CD4-positive, alpha-beta T cell treated with Interleukin-12 subunit alpha and Interleukin-12 subunit beta, for 1 hour (primary cell): ENCODE results near the gene IRF2BPL.
A peak's percentile ranks its signal among the peaks of the same experiment; 100 is the strongest.
"Not testable (repeated sequence)": the region's sequence is repeated elsewhere in the genome, so short reads cannot be mapped to it uniquely, and the experiment has no call there.

ENCODE experiments used
- DNase-seq: peaks from one replicate; pipeline ENCODE4 v3.0.0-alpha.2; 2020

The IRF2BPL gene

DNA sequence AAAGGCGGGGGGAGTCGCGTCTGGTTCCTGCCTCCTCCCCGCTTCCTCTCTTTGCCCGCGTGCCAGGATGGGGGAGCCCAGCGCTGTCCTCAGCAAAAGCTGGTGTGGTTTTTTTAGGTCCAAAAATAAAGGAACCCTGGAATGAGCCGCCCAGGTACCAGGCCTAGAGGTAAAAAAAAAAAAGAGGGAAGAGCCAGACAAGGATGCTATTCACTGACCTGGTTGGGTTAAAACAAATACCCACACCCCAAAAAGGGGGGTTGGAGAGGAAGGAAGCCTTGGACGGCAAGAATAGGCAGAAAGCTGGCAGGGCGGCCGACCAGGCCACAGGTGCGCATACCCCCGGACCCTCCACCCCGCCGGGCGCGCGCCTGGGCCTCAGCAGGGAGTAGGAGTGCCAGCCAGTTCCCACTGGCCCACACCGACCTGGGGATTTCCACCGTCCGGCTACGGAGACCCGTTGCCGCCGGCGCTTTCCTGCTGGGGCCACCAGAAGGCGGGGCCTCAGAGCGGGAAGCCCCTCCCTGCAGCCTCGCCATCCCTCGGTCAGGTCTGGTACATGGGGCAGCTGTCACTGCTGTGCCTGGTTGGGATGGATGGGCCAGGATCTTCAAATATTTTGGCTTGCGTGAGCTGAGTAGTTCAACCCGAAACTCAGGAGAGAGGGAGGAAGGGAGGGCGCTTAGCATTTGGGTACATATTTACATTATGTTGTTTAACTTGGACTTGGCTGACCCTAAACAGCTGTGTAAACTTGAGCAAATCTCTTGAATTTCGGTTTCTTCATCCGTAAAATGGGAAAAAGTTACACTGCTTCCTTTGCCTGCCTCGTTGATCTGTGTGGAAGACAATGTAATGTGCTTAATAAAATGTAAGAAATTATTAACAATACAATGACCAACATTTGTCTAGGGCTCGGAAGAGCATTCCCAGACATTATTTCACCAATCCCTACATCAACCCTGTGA, 5.4 kb upstream of the IRF2BPL start:
- DNase-seq: peak; percentile 90

DNA sequence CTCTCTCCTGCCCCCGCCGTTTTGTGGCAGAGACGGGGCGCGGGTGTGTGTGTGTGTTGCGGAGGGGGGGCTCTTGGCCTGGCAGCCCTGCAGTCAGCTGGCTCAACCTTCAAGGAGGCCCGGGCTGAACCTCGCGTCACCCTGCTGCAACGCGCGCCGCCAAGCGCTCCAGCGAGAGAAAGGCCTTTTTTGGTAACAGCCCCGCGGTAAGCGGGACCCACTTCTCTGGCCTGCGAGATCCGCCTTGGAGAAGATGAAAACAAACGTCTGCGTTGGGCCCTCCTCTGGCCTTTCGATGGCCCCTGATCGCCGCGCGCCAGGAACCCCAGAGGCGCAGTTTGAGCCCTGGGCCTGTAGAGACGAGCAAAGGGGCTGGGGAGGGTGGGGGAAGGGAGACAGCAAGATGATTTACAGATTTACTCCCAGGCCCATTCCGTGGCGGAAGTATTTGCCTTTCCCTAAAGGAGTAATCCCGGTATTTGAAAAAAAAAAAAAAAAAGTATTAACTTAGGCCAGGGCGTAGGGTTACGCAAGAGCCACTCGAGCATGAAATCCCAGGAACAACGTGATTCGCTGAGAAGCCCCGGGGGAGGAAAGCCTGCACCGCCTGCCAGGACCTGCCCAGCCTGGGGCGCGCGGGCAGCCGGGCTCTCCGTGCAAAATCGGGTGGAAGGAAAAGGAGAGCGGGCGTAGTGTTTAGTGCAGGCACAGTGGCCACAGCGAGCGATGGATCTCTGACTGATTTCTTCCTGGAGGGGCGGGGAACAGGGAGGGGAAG, 4.5 kb upstream of the IRF2BPL start:
- DNase-seq: peak; percentile 85

GRCh38 chr14:77032491-77032843, 4.0 kb upstream of the IRF2BPL start:
- DNase-seq: no peak

- no peak for DNase-seq
Observed at GRCh38 chr14:77031759-77032490, 3.4 kb upstream of the IRF2BPL start.

DNA sequence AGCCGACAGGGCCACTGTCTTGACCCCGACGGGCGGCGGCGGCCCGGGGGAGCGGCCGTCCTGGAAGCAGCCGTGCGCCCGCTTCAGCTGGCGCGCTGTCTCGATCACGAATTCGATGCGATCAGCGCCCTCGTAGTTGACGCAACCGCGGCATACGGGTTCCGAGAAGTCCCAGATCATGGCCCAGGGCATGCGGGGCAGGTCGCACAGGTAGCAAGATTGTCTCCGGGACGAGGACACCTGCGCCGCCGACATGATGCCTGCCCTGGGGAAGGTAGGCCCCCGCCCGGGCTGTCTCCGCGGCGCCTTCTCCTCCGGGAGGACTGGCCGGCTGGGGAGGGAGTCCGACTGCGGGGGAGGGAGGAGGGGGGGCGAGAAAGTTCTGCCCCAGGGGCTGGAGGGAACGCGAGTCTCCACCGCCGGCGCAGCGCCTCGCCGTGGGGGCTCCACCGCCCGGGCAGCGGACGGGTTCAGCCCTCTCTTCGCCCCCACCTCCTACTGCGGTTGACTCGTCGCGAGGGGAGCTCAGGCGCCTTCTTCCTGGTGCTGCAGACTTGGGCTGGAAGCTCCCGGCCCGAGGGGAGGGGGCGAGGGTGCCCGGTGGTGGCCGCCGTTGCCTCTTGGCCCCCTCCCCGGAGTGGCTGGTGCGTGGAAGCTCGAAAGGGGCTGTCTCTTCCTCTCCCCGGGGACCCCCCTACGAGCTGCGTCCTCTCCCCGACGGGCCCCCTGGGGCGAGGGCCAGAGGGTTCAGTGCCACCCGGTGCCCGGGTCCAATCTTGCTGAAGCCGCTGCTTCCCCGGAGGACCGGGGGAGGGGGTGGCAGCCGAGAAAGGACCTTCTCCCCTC, 747 bp downstream of the IRF2BPL start:
- DNase-seq: peak; percentile 73

- DNase-seq: peak; percentile 69
Observed at GRCh38 chr14:77026930-77027537, 1.5 kb downstream of the IRF2BPL start.

GRCh38 chr14:77026166-77026929, 2.2 kb downstream of the IRF2BPL start:
- DNase-seq: no peak

DNA sequence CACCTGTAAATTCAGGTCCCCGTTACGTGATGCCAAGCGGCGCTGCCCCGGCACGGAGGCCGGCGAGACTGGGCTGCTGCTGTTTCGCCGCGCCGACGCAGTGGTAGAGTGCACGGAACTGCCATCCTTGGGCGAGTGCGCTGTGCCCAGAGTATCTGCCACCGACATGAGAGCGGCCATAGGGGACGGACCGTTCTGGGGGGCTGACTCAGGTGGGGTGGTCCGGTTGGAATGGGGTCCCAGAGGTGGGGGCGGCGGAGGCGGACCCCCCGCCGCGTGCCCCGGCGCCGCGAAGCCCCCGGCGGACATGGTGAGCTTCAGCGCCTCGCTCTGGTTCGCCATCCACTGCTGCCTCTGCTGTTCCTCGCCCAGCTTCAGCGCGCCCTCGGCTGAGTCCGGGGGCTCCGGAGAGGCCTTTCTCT, 2.8 kb downstream of the IRF2BPL start:
- no peak for DNase-seq

DNA sequence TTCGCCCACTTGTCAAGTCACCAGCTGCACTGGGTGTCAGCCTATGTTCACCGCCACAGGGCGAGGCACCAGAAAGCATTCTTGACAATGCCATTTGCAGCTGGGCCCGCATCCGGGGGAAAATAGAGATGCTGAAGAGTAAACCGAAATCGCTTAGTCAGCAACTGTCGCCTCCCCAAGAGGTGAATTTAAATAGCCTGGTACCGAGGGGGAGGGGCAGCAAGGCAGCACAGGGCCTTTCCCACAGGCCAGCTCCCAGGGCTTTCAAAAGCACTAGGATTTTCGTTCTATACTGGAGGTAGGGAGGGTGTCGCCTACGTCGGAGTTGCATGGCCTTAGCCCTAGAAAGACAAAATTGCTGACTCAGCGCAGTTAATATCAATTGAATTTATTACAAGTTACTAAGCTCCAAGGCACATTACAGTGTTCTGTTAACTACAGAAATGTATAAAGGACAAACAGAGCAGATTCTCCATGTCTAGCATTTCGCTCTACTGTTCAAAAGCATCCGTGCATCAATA, 4.3 kb downstream of the IRF2BPL start:
- peak; percentile 73 for DNase-seq

DNA sequence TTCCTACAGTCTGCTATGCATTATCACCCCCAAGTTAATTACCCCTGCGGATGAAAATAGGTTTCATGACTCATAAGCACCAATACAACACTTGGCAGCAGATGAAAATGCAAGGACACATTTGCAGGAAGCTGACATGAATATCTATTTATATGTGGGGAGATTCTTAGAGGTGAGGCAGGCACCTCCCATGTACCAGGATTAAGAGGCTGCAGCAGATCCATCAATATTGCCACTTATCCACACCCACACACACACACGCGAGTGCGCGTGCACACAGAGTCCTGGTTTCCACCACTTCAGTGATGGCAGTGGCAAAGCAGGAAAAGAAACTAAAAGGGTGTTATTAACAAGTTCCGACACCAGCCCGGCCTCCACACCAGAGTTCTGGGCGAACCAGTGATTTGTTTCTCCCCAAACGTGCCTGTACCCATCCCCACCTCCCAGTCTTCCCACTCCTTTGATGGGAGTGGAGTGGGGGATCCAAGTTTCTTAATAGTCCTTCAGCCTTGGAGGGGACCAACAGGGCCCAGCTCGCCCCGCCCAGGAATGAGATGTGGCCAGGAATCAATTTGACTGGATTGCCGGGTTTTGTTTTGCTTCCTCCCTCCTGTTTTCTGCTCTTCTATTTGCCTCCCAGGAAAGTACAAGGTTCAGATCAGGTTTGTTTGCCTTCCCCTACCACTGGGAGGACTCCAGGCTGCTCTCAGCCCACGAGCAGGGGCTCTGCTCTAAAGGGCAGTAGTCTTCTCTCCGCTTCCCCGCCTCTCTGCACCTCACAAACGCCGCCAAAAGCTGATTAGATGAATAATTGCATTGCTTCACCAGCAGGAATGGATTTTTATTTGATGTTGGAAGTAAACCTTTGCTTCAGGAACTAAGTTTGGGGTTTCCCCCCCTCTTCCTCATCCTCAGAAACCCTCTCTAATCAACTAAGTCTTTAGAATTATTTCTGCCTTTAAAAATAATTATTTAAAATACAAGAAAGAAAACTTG, 5.2 kb downstream of the IRF2BPL start:
- DNase-seq: no peak

DNA sequence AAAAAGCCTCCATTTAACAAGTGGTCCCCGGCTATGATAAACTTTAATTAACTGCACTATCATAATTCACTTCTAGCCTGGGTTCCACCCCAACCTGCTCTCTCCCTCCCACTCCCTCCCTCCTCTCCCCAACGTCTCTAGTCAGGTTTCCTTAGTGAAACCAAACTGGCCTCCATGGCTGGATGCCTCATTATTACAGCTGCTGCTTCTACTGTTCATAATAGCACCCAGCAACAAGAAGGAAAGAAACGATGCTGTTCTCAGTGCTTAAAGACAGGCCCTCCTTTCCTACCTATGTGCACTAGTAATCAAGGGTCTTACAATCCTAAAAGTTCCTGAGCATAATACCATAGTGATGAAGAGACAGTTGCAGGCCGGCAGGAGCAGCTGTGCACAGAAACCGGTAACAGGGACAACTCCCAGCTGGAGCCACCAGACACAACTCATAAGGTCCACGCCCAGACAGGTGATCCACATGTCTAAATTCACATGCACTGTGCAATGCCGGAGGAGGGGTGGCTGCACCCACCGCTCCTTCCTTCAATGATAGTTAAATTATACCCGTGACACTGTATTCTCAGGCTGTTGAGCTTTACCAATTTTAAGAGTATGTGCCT, 6.2 kb downstream of the IRF2BPL start:
- no peak for DNase-seq

GRCh38 chr14:77021424-77021823, 7.1 kb downstream of the IRF2BPL start:
- not testable (repeated sequence) for DNase-seq

GRCh38 chr14:77018785-77019184, 9.7 kb downstream of the IRF2BPL start:
- DNase-seq: no peak

DNA sequence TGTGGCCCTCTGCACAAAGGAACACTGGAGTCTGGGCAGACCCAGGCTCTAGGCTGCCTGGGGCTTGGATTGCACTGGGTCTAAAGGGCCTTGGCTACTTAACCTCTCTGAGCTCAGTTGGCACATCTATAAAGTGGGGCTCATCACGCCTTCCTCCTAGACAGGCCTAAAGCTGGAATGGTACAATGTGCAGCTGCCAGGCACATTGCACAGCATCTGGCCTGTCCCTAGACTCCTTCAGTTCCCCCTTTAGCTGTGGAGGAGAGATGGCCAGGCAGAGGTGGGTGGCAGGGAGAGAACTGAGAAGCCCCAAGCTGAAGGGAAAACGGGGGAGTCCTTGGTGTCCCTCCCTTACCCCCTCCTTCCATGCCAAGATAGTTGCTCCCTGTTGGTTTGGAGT, 10.8 kb downstream of the IRF2BPL start:
- DNase-seq: no peak

GRCh38 chr14:77014734-77015133, 13.8 kb downstream of the IRF2BPL start:
- DNase-seq: no peak

GRCh38 chr14:77014004-77014604, 14.4 kb downstream of the IRF2BPL start:
- no peak for DNase-seq

GRCh38 chr14:77012193-77012765, 16.2 kb downstream of the IRF2BPL start:
- DNase-seq: no peak

- DNase-seq: no peak
Observed at GRCh38 chr14:77011245-77011644, 17.3 kb downstream of the IRF2BPL start.
